GM15510 (cell line): Measurements from ENCODE around the gene DCAF6.

Source experiments
- POLR2A ChIP-seq: IDR thresholded peaks from 3 replicates; pipeline ENCODE4 v1.6.1; 2011; ENCODE audit warnings: borderline replicate concordance; ENCODE audit not compliant: insufficient read length; ENCODE audit errors: extremely low read depth

Gene DCAF6

GRCh38 chr1:167922023-167922422 lies 14.5 kb upstream of the DCAF6 start:
- no peak for TF ChIP-seq POLR2A

- TF ChIP-seq POLR2A: no peak
Measured at GRCh38 chr1:167922611-167923074, 13.8 kb upstream of the DCAF6 start.

GRCh38 chr1:167923324-167924056 lies 13.0 kb upstream of the DCAF6 start:
- no peak for TF ChIP-seq POLR2A

DNA sequence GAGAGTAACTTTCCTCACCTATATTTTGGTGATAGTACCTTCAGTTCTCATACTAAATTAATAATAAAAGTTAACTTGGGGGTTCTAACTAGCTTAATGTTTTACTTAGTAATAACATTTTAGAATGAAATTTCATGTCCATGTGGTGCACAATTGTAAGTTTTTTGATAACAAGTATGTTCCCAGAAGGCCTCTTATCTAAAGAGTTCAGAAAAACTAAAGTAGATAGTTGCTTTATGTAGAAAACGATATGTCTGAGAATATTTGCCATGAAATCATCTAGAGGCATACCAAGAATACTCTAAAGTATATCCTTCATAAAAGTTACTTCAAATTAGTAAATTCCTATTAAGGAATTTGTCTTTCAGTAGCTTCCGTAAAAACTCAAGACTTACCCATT lies 12.4 kb upstream of the DCAF6 start:
- no peak for TF ChIP-seq POLR2A

DNA sequence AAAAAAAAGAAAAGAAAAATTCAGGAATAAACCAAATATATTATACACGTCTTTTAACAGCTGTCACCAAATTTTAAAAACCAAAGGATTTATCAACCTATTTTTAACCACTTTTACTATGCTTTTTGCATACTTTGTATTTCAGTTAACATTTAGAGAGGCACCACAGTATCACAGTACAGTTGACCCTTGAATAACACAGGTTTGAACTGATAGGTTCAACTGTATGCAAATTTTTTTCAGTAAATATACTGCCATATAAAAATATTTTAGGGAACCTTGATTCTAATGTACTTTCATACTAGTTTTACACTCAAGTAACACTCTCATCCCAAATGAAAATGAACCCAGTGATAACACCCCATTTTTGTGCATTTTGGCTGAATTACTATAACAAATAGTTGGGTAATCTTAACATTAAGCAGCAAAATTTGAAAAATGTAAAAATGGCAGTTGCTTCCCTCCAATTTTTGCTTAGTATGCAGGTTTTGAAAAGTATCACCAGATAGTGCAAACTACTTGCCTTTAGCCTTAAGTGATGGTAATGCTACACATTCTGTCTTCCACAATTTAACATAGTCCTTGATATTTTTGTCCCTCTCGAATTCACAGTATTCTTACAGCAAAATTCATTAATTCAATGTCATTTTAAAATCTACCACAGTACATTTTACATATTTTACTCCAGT lies 11.8 kb upstream of the DCAF6 start:
- no peak for TF ChIP-seq POLR2A

GRCh38 chr1:167926486-167926997 lies 9.9 kb upstream of the DCAF6 start:
- TF ChIP-seq POLR2A: no peak

DNA sequence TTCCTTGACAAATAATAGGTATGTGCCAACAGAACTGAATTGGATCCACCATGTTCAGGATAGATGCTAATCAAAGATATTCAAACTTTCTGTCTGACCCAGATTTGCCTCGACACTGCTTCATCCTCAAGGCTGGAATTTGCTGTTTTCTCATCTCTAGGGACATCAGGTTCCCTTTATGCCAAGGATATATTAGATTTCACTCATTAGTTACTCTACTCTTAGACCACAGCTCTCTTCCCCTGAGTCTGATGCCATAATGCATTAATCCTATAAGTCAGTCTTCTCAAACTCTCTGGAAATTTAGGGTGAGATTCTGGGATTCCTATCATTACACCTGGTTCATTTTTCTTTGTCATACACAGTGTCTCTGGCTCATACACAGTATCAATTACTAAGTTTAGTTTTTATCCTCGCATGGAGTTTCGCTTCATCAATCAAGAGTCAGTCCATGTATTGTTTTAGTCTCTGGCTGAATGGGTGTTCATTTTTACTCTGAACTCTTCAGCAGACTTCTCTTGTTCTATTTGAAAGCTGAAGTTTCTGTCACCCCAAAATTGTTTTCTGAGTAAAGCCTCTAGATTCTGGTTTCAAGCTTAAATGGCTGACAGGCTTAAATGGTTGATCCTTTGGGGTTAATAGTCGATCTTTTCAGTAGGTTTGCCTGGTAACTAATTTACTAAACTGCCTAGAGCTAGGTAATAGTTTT lies 9.3 kb upstream of the DCAF6 start:
- no peak for TF ChIP-seq POLR2A

- no peak for TF ChIP-seq POLR2A
Measured at GRCh38 chr1:167928457-167928852, 8.0 kb upstream of the DCAF6 start.

DNA sequence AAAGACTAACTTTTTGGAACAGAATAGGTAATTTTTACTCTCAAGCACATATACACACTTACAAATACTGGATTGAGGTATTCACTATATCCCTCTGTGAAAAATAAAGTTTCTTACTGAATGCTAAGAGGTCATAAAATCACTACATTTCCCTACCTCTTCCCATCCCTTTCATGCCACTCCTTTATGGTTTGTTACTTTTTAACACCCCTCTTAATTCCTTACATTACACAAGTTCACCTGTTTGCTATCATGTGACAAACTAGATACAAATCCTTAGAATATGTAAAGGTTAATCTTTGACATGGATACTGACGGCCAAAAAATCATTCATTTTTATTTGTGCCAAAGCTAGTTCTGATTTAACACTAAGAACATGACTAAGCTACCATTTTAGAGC lies 6.8 kb upstream of the DCAF6 start:
- TF ChIP-seq POLR2A: no peak

- TF ChIP-seq POLR2A: no peak
Measured at GRCh38 chr1:167933788-167934187, 2.7 kb upstream of the DCAF6 start.

DNA sequence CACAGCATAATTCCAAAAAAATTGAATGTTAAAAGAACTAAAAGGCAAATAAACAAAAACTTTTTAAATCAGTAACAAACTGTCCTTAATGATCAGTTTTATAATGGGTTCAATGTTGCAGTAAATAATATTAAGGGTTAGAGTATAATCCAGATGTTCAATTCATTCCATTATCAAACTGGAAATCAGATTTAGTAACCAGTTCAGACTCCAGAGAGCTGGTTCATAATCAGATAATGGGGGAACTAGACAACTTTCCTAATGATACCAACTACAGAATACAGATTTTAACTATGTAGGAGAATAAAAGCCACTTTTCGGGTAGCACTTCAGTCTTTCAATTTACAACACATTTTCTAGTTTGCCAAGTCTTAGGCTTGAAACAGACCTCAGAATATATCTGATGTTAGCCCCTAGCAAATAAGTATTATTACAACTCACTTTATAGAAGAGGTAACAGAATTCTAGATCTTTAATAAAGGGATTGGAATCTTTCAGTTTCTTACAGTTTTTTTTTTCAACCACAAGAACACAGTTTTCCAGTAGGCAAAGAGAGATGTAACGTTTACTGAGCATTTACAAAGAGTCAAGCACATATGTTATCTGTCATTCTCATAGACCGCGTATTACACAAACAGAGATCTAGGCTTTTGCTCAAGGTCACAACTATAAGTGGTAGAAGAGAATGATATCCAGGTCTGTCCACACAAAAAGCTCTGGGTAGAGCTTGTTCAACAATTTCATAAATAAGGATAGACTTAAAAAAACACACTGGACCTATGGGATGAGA lies 1.9 kb upstream of the DCAF6 start:
- no peak for TF ChIP-seq POLR2A

GRCh38 chr1:167935216-167936067 lies 1.0 kb upstream of the DCAF6 start:
- peak; percentile 73 for TF ChIP-seq POLR2A

- peak; percentile 12 for TF ChIP-seq POLR2A
Measured at GRCh38 chr1:167936930-167937708, 636 bp downstream of the DCAF6 start, which contains the start of gene MPC2. Gene MPC2 (minus strand): TSS chr1:167937072. CDS start chr1:167935841, 1,231 bp downstream.
